Cardiac muscle cell (in vitro differentiated cells and primary cell): ENCODE results near the gene ACP3. TPM values are rescaled to one million over a fixed set of nuclear protein-coding genes. Genes with fewer than 3 reads are reported as not detected.

ENCODE experiments used
- DNase-seq, 2 donors: peaks; one replicate each; pipeline versions ENCODE4 v3.0.0 to v3.0.0-alpha.2; 2010 to 2017; ENCODE audit warnings: low read depth in 1 of 2, low spot score in 1 of 2
- H3K27ac ChIP-seq: fragments of 200-600 bp; sonication (generic); 2 replicates; pipeline ENCODE4 v1.5.1; 2016
- H3K27me3 ChIP-seq: fragments of 200-600 bp; sonication (generic); 2 replicates; pipeline ENCODE4 v1.6.0; 2016; ENCODE audit warnings: control low read depth
- H3K36me3 ChIP-seq: fragments of 200-600 bp; sonication (generic); 2 replicates; pipeline ENCODE4 v1.5.1; 2016; ENCODE audit warnings: control low read depth
- H3K4me1 ChIP-seq: fragments of 200-600 bp; sonication (generic); 2 replicates; pipeline ENCODE4 v1.8.1; 2017; ENCODE audit warnings: low read depth, mild to moderate bottlenecking, mixed run types
- H3K4me3 ChIP-seq: fragments of 200-600 bp; sonication (generic); 2 replicates; pipeline ENCODE4 v1.5.1; 2016; ENCODE audit warnings: mild to moderate bottlenecking
- H3K9me3 ChIP-seq: fragments of 200-600 bp; sonication (generic); 2 replicates; pipeline ENCODE4 v1.5.1; 2017; ENCODE audit warnings: low read depth, mild to moderate bottlenecking, control low read depth
- CTCF ChIP-seq: IDR thresholded peaks from 2 replicates; pipeline ENCODE4 v1.5.1; 2012; ENCODE audit warnings: low read depth, mild to moderate bottlenecking, low read length
- polyA plus RNA-seq: library from polyadenylated mRNA; unstranded; fragments of >200 nt; fragmentation: Nextera tagmentation; extraction: Ambion mirVana; gene quantifications from 2 replicates; pipeline ENCODE4 v1.2.1, GENCODE V29; 2016
- total RNA-seq: library from RNA; depleted of rRNA; stranded (reverse); fragments of >200 nt; gene quantifications from 2 replicates; pipeline ENCODE4 v1.2.3, GENCODE V29; 2016

ACP3 gene
- total and polyA plus RNA-seq, 2 experiments from 2014 or later = 19.9 to 35.6 TPM

GRCh38 chr3:132342183-132342582 is 25.0 kb downstream of the ACP3 start:
- TF ChIP-seq CTCF = peak; percentile 41
- no peak overlapping the region for H3K27ac ChIP-seq
- no peaks in the 10 kb centered on the region for H3K27me3 ChIP-seq
- H3K4me3 ChIP-seq = no peak overlapping the region
- DNase-seq = peak; percentile 56 to 61
- H3K36me3 ChIP-seq = peaks cover 6% of the 10 kb centered on the region
- peaks cover 5% of the 10 kb centered on the region for H3K4me1 ChIP-seq
- no peaks in the 10 kb centered on the region for H3K9me3 ChIP-seq

GRCh38 chr3:132342610-132343009 is 25.4 kb downstream of the ACP3 start:
- Histone ChIP-seq H3K4me3 (no peak overlapping the region), H3K4me1 (peaks cover 5% of the 10 kb centered on the region), H3K27me3 (no peaks in the 10 kb centered on the region), H3K27ac (no peak overlapping the region), H3K36me3 (peaks cover 3% of the 10 kb centered on the region), H3K9me3 (no peaks in the 10 kb centered on the region)
- TF ChIP-seq CTCF = no peak
- no peak for DNase-seq

- Histone ChIP-seq H3K9me3 (no peaks in the 10 kb centered on the region), H3K27ac (no peak overlapping the region), H3K4me1 (peaks cover 5% of the 10 kb centered on the region), H3K27me3 (no peaks in the 10 kb centered on the region), H3K36me3 (peaks cover 3% of the 10 kb centered on the region), H3K4me3 (no peak overlapping the region)
- TF ChIP-seq CTCF = peak; percentile 93
- DNase-seq = peak; percentile 70 to 82
These were observed 25.9 kb downstream of the ACP3 start for GRCh38 chr3:132343018-132343612.

GRCh38 chr3:132344666-132345280 is 27.6 kb downstream of the ACP3 start:
- peaks cover 6% of the 10 kb centered on the region for H3K36me3 ChIP-seq
- peaks cover 5% of the 10 kb centered on the region for H3K4me1 ChIP-seq
- no peak overlapping the region for H3K27ac ChIP-seq
- no peaks in the 10 kb centered on the region for H3K9me3 ChIP-seq
- DNase-seq = no peak
- no peak overlapping the region for H3K4me3 ChIP-seq
- H3K27me3 ChIP-seq = no peaks in the 10 kb centered on the region
- TF ChIP-seq CTCF = no peak

- peaks cover 5% of the 10 kb centered on the region for H3K4me1 ChIP-seq
- DNase-seq = peak in 1 of 2 donors; percentile 70
These were observed 29.9 kb downstream of the ACP3 start for GRCh38 chr3:132346841-132347736.

More at GRCh38 chr3:132346841-132347736, 29.9 kb downstream of the ACP3 start:
- Histone ChIP-seq H3K4me3 (no peak overlapping the region), H3K27ac (no peak overlapping the region), H3K9me3 (no peaks in the 10 kb centered on the region), H3K27me3 (no peaks in the 10 kb centered on the region), H3K36me3 (peaks cover 6% of the 10 kb centered on the region)
- TF ChIP-seq CTCF = no peak
